GM13976 (cell line): ENCODE results near the gene MRPL37.

ENCODE experiments used
- DNase-seq: peaks from one replicate; pipeline ENCODE4 v3.0.0; 2012; ENCODE audit warnings: low spot score
- CTCF ChIP-seq: IDR thresholded peaks from 2 replicates; pipeline ENCODE4 v1.5.1; 2012; ENCODE audit warnings: borderline replicate concordance, mild to moderate bottlenecking; ENCODE audit not compliant: insufficient read depth; ENCODE audit errors: extremely low read depth, missing control alignments, control extremely low read depth
- in situ Hi-C: fragments of 300-500 bp; cut with MboI; formaldehyde crosslinking; loops from one replicate; pipeline ENCODE4 v1.12.0; 2022; ENCODE audit warnings: low sequenced_read_pairs, mixed read lengths, inconsistent platforms; ENCODE audit not compliant: unreplicated experiment

MRPL37 gene

GRCh38 chr1:54257876-54258275 is 57.9 kb downstream of the MRPL37 start:
- no peak for DNase-seq
- in situ Hi-C loops, result no loop called here
- no peak for TF ChIP-seq CTCF

DNA sequence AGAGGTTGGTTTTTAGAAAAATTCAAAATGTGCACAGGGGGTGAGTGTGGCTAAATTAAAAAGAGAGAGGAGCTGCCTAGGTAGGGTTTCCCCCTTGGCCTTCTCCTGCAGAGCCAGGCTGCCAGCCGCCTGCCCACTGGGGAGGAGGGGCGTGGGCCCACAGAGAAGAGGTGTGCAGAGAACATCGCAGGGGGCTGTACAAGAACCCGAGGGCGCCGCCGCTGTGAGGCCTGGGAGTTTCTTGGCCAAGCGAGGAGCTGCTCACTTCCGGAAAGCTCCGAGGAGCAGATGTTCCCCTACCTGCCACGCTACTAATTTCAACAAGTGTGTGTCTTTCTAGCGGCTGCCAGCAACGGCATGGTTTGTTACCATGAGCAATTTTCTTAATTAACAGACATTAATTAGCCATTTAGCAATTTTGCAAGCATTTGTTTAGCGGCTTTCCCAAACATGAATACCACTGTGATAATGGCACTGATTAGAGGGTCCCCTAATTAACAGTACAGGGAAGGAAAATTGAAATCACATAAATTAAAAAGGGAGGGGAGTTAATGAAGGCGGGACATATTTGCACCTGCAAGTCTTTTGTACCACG is 59.7 kb downstream of the MRPL37 start:
- in situ Hi-C loops, result no loop called here
- no peak for TF ChIP-seq CTCF
- DNase-seq, result no peak

DNA sequence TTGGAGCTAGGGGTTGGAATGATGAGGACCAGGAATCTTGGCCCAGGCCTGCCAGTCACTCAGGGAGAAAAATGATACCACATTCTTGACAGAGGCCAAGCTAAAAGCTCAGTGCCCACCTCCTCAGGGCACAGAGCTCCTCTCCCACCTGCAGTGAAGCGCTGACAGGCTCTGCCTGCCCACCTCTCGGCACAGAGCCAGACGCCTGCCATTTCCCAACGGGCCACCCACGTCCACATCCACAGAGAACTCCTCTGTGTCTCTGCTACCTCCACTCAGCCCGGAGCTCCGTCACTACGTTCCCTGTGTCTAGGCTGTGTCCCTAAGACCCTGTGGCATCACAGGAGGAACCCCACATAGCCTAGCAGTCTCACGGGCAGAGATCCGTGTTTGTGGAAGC is 60.8 kb downstream of the MRPL37 start:
- no peak for TF ChIP-seq CTCF
- in situ Hi-C loops, result no loop called here
- no peak for DNase-seq

- in situ Hi-C loops, result no loop called here
- TF ChIP-seq CTCF, result no peak
Observed at GRCh38 chr1:54262244-54262643, 62.3 kb downstream of the MRPL37 start.

GRCh38 chr1:54263601-54264226 is 63.7 kb downstream of the MRPL37 start:
- TF ChIP-seq CTCF, result no peak
- no peak for DNase-seq
- in situ Hi-C loops, result no loop called here

More at GRCh38 chr1:54262244-54262643, 62.3 kb downstream of the MRPL37 start:
- no peak for DNase-seq

DNA sequence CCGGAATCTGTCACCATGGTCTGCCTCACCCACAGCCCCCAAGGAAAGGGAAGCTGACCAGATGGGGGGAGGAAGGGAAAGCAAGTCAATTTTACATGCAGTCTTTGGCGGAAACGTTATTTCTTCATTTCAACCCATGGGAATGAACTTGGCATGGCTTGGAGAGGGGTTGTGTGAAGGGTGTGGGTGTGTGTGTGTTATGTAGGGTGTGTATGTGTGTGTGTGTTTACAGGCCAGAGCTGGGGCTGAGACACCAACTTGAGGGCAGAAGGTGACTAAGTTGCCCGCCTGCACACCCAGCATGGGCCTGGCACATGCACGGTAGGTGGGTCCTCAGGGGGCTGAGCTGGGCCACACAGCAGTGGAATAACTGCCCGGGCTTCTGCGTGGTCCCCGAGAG is 65.2 kb downstream of the MRPL37 start:
- no peak for TF ChIP-seq CTCF
- in situ Hi-C loops, result no loop called here
- no peak for DNase-seq
